ENCODE results near the gene RACGAP1. TPM values are rescaled to one million over a fixed set of nuclear protein-coding genes. Genes with fewer than 3 reads are reported as not detected.

Gene RACGAP1
- total RNA-seq, 2 donors from 2014 or later = 2.6 to 3.3 TPM

DNA sequence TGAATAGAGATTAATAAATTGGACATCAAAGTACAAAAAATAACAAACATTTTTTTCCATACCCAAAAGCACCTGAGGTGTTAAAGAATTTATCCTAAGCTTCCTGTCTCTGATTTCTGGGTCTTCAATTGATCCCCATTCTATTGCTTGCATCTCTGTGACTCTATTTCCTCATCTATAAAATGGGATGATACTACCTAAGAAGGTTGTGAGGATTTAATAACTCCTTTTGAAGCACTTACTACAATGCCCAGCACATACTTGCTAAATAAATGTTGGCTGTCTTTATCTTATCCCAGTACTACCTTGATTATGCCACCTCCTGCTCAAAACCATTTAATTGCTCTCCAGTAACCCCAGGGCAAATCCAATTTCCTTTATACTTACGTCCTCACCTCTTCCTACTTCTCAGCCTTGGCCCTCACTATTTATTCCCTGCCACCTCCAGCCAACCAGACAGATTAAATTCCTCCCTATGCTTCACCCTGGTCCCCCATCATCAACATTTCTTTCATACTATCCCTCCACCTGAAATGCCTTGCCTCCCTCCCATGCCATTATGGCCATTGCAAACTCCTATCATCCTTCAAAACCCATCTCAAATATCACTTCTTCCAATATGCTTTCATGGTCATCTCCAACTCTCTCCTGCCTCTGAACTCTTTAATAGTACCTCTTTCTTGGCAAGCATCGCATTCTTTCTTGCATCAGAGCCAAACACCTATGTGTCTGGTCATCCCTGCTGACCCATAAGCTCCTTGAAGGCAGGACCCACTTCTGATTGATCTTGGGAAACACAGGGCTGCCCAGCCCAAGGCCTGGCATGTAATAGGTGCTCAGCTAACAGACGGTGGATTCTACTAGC, 24.2 kb upstream of the RACGAP1 start:
- Histone ChIP-seq H3K27me3 (no peaks in the 10 kb centered on the region), H3K36me3 (no peaks in the 10 kb centered on the region), H3K4me1 (peaks cover 0 to 16% of the 10 kb centered on the region in 2 donors), H3K4me3 (no peak overlapping the region), H3K27ac (no peak overlapping the region), H3K9me3 (no peaks in the 10 kb centered on the region)
- TF ChIP-seq, protein P1, sequence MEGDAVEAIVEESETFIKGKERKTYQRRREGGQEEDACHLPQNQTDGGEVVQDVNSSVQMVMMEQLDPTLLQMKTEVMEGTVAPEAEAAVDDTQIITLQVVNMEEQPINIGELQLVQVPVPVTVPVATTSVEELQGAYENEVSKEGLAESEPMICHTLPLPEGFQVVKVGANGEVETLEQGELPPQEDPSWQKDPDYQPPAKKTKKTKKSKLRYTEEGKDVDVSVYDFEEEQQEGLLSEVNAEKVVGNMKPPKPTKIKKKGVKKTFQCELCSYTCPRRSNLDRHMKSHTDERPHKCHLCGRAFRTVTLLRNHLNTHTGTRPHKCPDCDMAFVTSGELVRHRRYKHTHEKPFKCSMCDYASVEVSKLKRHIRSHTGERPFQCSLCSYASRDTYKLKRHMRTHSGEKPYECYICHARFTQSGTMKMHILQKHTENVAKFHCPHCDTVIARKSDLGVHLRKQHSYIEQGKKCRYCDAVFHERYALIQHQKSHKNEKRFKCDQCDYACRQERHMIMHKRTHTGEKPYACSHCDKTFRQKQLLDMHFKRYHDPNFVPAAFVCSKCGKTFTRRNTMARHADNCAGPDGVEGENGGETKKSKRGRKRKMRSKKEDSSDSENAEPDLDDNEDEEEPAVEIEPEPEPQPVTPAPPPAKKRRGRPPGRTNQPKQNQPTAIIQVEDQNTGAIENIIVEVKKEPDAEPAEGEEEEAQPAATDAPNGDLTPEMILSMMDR (IDR thresholded peaks at IDR 0.05) = no peak
- DNase-seq (ENCODE audit: low spot score) = no peak

DNA sequence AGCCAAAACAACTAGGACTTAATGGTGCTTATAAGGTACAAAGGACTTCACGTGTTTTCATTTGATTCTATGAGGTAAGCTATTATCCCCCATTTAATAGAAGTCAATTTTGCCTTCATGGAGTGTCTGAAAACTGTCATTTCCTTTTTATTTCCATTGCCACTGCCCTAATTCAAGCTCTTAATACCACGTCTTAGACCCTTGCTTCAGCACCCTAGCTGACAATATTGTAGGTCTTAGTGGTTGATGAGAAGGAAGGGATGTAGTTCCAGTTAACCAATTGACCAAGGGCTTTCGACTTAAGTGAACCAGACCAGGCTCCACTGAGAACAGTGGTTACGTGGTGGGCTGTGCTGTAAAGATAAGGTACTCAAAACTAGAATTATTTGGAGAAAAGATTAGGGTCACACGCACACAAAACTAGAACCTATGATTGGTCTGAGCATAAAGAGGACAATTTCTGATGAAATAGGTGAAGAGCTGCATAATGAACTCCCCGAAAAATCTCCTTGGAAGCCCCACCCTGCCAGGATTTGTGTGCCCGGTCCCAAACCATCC, 22.5 kb upstream of the RACGAP1 start:
- Histone ChIP-seq H3K4me1 (peaks cover 0 to 16% of the 10 kb centered on the region in 2 donors), H3K27me3 (no peaks in the 10 kb centered on the region), H3K36me3 (no peaks in the 10 kb centered on the region), H3K4me3 (no peak overlapping the region), H3K9me3 (no peaks in the 10 kb centered on the region), H3K27ac (no peak overlapping the region)
- TF ChIP-seq, protein P1 (IDR thresholded peaks at IDR 0.05) = no peak
- DNase-seq (ENCODE audit: low spot score) = no peak

DNA sequence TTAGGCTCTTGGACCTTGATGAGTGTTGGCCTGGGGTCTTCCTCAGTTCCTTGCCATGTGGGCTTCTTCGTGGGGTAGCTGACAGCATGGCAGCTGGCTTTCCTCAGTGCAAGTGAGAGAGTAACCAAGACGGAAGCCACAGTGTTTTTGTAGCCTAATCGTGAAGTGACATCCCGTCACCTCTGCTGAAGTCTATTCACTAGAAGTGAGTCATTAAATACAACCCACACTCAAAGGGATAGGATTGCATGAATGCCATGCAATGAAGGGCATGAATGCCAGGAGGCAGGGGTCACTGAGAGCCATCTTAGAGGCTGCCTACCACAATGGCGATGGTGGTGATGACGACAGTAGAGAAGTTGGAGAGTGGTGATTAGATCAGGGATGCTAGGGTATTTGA, 18.6 kb upstream of the RACGAP1 start:
- no peak overlapping the region for H3K4me3 ChIP-seq
- H3K36me3 ChIP-seq = no peaks in the 10 kb centered on the region
- H3K27me3 ChIP-seq = no peaks in the 10 kb centered on the region
- no peak for DNase-seq (ENCODE audit: low spot score)
- TF ChIP-seq, protein P1 (IDR thresholded peaks at IDR 0.05) = no peak
- H3K27ac ChIP-seq = no peak overlapping the region
- H3K4me1 ChIP-seq = no peaks in the 10 kb centered on the region
- no peaks in the 10 kb centered on the region for H3K9me3 ChIP-seq

DNA sequence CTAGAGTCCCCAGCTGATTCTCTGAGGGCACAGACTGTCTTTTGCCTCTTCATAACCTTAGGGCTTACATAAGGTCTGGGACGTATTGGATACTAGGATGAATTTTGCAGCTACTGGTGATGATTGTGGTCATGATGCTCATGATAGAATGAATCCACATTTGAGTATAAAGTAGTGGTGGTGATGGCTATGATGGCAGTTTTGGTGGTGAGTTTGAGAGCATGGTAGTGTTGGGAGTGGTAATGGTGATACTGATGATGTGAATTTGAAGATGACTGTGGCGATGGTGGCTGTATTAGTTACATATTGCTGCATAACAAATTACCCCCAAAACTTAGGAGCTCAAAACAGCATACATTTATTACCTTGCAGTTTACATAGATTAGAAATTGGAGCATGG, 18.0 kb upstream of the RACGAP1 start:
- no peak for DNase-seq (ENCODE audit: low spot score)
- no peak overlapping the region for H3K4me3 ChIP-seq
- no peaks in the 10 kb centered on the region for H3K27me3 ChIP-seq
- H3K4me1 ChIP-seq = no peaks in the 10 kb centered on the region
- no peak overlapping the region for H3K27ac ChIP-seq
- H3K36me3 ChIP-seq = no peaks in the 10 kb centered on the region
- TF ChIP-seq, protein P1 (IDR thresholded peaks at IDR 0.05) = no peak
- no peaks in the 10 kb centered on the region for H3K9me3 ChIP-seq

DNA sequence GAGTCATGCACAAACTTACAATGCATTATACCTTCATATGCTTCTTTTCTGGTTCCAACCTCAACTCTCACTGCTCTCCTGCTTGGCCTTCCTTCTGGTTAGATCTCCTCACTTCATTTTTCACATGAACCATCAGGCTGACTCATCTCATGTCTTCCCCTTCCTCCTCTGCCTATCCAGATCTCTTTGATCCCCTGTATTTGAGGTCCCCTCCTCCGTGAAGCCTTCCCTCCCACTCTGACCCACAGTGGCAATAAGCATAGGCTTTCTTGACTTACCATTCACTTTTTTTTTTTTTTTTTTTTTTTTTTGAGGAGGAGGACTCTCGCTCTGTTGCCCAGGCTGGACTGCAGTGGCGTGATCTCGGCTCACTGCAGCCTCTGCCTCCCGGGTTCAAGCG, 17.4 kb upstream of the RACGAP1 start:
- DNase-seq (ENCODE audit: low spot score) = no peak
- H3K9me3 ChIP-seq = no peaks in the 10 kb centered on the region

More for the DNA sequence above, 17.4 kb upstream of the RACGAP1 start:
- TF ChIP-seq, protein P1 (IDR thresholded peaks at IDR 0.05) = no peak
- Histone ChIP-seq H3K27ac (no peak overlapping the region), H3K4me1 (no peaks in the 10 kb centered on the region), H3K36me3 (no peaks in the 10 kb centered on the region), H3K27me3 (no peaks in the 10 kb centered on the region), H3K4me3 (no peak overlapping the region)
